Neural progenitor cell (in vitro differentiated cells): Measurements from ENCODE around the gene DBNDD1. TPM values are rescaled to one million over a fixed set of nuclear protein-coding genes. Genes with fewer than 3 reads are reported as not detected.

Experiments
- DNase-seq: peaks from one replicate; pipeline ENCODE4 v3.0.0-alpha.2; 2016; ENCODE audit warnings: low spot score
- H2AFZ ChIP-seq: fragments of 200-600 bp; sonication (generic); replicated peaks from 2 replicates; pipeline ENCODE4 v1.6.1; 2016; ENCODE audit warnings: antibody characterized with exemption
- H3F3A ChIP-seq: fragments of 200-600 bp; sonication (generic); 2 replicates; pipeline ENCODE4 v1.6.1; 2016; ENCODE audit warnings: antibody characterized with exemption, low read depth
- H3K27ac ChIP-seq: fragments of 200-600 bp; sonication (generic); 2 replicates; pipeline ENCODE4 v1.5.1; 2016; ENCODE audit warnings: mild to moderate bottlenecking
- H3K27me3 ChIP-seq: fragments of 200-600 bp; sonication (generic); 2 replicates; pipeline ENCODE4 v1.6.1; 2016; ENCODE audit warnings: mild to moderate bottlenecking, moderate library complexity
- H3K36me3 ChIP-seq: fragments of 200-600 bp; sonication (generic); 2 replicates; pipeline ENCODE4 v1.5.1; 2016
- H3K4me1 ChIP-seq: fragments of 200-600 bp; sonication (generic); 2 replicates; pipeline ENCODE4 v1.6.1; 2016; ENCODE audit warnings: mixed run types
- H3K4me2 ChIP-seq: fragments of 200-600 bp; sonication (generic); 2 replicates; pipeline ENCODE4 v1.6.1; 2016
- H3K4me3 ChIP-seq: fragments of 200-600 bp; sonication (generic); 2 replicates; pipeline ENCODE4 v1.5.1; 2016
- H3K79me2 ChIP-seq: fragments of 200-600 bp; sonication (generic); 2 replicates; pipeline ENCODE4 v1.6.1; 2016; ENCODE audit warnings: low read depth
- H3K9ac ChIP-seq: fragments of 200-600 bp; sonication (generic); 2 replicates; pipeline ENCODE4 v1.6.1; 2016
- H3K9me3 ChIP-seq: fragments of 200-600 bp; sonication (generic); 2 replicates; pipeline ENCODE4 v1.5.1; 2016; ENCODE audit warnings: low read depth
- H4K20me1 ChIP-seq: fragments of 200-600 bp; sonication (generic); 2 replicates; pipeline ENCODE4 v1.6.1; 2016; ENCODE audit warnings: low read depth
- H3K27ac Mint-ChIP-seq: 3 replicates; pipeline ENCODE4 v1.8.0; 2021; ENCODE audit warnings: mixed read lengths
- H3K27me3 Mint-ChIP-seq: 2 replicates; pipeline ENCODE4 v1.8.0; 2022; ENCODE audit warnings: low read depth, mild to moderate bottlenecking, inconsistent platforms, moderate library complexity, mixed read lengths; ENCODE audit not compliant: insufficient read depth
- H3K36me3 Mint-ChIP-seq: 3 replicates; pipeline ENCODE4 v1.8.0; 2021; ENCODE audit warnings: mixed read lengths
- H3K4me1 Mint-ChIP-seq: 3 replicates; pipeline ENCODE4 v1.8.0; 2021; ENCODE audit warnings: mixed read lengths
- H3K4me3 Mint-ChIP-seq: 3 replicates; pipeline ENCODE4 v1.8.0; 2021; ENCODE audit warnings: mild to moderate bottlenecking, moderate library complexity, mixed read lengths
- H3K9me3 Mint-ChIP-seq: 3 replicates; pipeline ENCODE4 v1.8.0; 2020; ENCODE audit warnings: mixed read lengths
- CTCF ChIP-seq: fragments of 200-600 bp; sonication (generic); IDR thresholded peaks from 2 replicates; pipeline ENCODE4 v1.5.1; 2017; ENCODE audit warnings: antibody characterized with exemption, mild to moderate bottlenecking
- EZH2 ChIP-seq: fragments of 200-600 bp; sonication (generic); IDR thresholded peaks from 2 replicates; pipeline ENCODE4 v1.6.1; 2017; ENCODE audit warnings: antibody characterized with exemption, mild to moderate bottlenecking, moderate library complexity
- EZH2phosphoT487 ChIP-seq: fragments of 200-600 bp; sonication (generic); IDR thresholded peaks from 2 replicates; pipeline ENCODE4 v1.6.1; 2017; ENCODE audit warnings: antibody characterized with exemption
- total RNA-seq: library from RNA; depleted of rRNA; stranded (reverse); fragments of >200 nt; gene quantifications from 2 replicates; pipeline ENCODE4 v1.2.3, GENCODE V29; 2015; ENCODE audit warnings: low replicate concordance

DBNDD1 gene
- total RNA-seq, 1 donor from 2014 or later = 5.2 TPM

GRCh38 chr16:90044111-90044551 is 24.9 kb upstream of the DBNDD1 start:
- H2AFZ ChIP-seq = no peak overlapping the region
- Mint-ChIP-seq H3K9me3 (no peaks in the 10 kb centered on the region), H3K4me3 (no peak overlapping the region), H3K27me3 (peaks cover 10% of the 10 kb centered on the region), H3K36me3 (no peaks in the 10 kb centered on the region), H3K4me1 (peaks cover 13% of the 10 kb centered on the region), H3K27ac (no peak overlapping the region)
- no peaks in the 10 kb centered on the region for H3K79me2 ChIP-seq
- H3K4me1 ChIP-seq = peaks cover 10% of the 10 kb centered on the region
- H3K27ac ChIP-seq = no peak overlapping the region
- H4K20me1 ChIP-seq = no peaks in the 10 kb centered on the region
- no peaks in the 10 kb centered on the region for H3K9me3 ChIP-seq
- no peak overlapping the region for H3K9ac ChIP-seq
- H3F3A ChIP-seq = peaks cover 23% of the 10 kb centered on the region
- no peak overlapping the region for H3K4me2 ChIP-seq
- no peak overlapping the region for H3K4me3 ChIP-seq
- H3K27me3 ChIP-seq = peaks cover 7% of the 10 kb centered on the region
- no peaks in the 10 kb centered on the region for H3K36me3 ChIP-seq
- DNase-seq = no peak
- TF ChIP-seq CTCF (no peak), EZH2 (no peak), EZH2phosphoT487 (no peak)

- H4K20me1 ChIP-seq = no peaks in the 10 kb centered on the region
- TF ChIP-seq CTCF (no peak), EZH2phosphoT487 (no peak), EZH2 (no peak)
- no peak overlapping the region for H3K9ac ChIP-seq
- Mint-ChIP-seq H3K27me3 (peaks cover 10% of the 10 kb centered on the region), H3K4me3 (no peak overlapping the region), H3K27ac (no peak overlapping the region), H3K4me1 (peaks cover 10% of the 10 kb centered on the region), H3K36me3 (no peaks in the 10 kb centered on the region), H3K9me3 (no peaks in the 10 kb centered on the region)
- no peaks in the 10 kb centered on the region for H3K9me3 ChIP-seq
- peaks cover 20% of the 10 kb centered on the region for H3F3A ChIP-seq
- H3K79me2 ChIP-seq = no peaks in the 10 kb centered on the region
- H3K36me3 ChIP-seq = no peaks in the 10 kb centered on the region
- peaks cover 10% of the 10 kb centered on the region for H3K4me1 ChIP-seq
- H3K27ac ChIP-seq = no peak overlapping the region
- peaks cover 7% of the 10 kb centered on the region for H3K27me3 ChIP-seq
- no peak overlapping the region for H3K4me2 ChIP-seq
- H2AFZ ChIP-seq = no peak overlapping the region
- DNase-seq = no peak
- H3K4me3 ChIP-seq = no peak overlapping the region
These were observed 24.3 kb upstream of the DBNDD1 start for GRCh38 chr16:90043526-90043925.

GRCh38 chr16:90042946-90043514 is 23.8 kb upstream of the DBNDD1 start:
- Mint-ChIP-seq H3K27me3 (peaks cover 6% of the 10 kb centered on the region), H3K27ac (no peak overlapping the region), H3K9me3 (no peaks in the 10 kb centered on the region)

More at GRCh38 chr16:90042946-90043514, 23.8 kb upstream of the DBNDD1 start:
- no peak overlapping the region for H3K4me2 ChIP-seq
- H3K27me3 ChIP-seq = peaks cover 4% of the 10 kb centered on the region
- no peak overlapping the region for H3K9ac ChIP-seq
- H3K9me3 ChIP-seq = no peaks in the 10 kb centered on the region
- no peak for TF ChIP-seq EZH2phosphoT487
- TF ChIP-seq EZH2 = no peak
- TF ChIP-seq CTCF = no peak
- H3K79me2 ChIP-seq = no peaks in the 10 kb centered on the region
- Mint-ChIP-seq H3K36me3 (no peaks in the 10 kb centered on the region), H3K4me3 (no peak overlapping the region), H3K4me1 (peaks cover 5% of the 10 kb centered on the region)
- DNase-seq = no peak
- no peak overlapping the region for H2AFZ ChIP-seq
- no peaks in the 10 kb centered on the region for H3K36me3 ChIP-seq
- no peaks in the 10 kb centered on the region for H4K20me1 ChIP-seq
- H3K27ac ChIP-seq = no peak overlapping the region
- peaks cover 10% of the 10 kb centered on the region for H3K4me1 ChIP-seq
- H3F3A ChIP-seq = peaks cover 15% of the 10 kb centered on the region
- H3K4me3 ChIP-seq = no peak overlapping the region
